Islet of Langerhans (tissue), 1 donor: ENCODE data around the gene TLN1.

Experiments
- FAIRE-seq: peaks from one replicate; lab custom pipeline; 2011; peaks lifted over from hg19 to GRCh38; lab: Jason Lieb, UNC

Gene TLN1

GRCh38 chr9:35732185-35732799 lies at the start of gene TLN1, which contains the start of gene CREB3:
TSS of gene TLN1 (minus strand) at chr9:35732195. CDS start at chr9:35725694, 6,501 bp downstream.
TSS of gene CREB3 (plus strand) at chr9:35732666. CDS start at chr9:35732773, 107 bp downstream.
- FAIRE-seq: no peak

GRCh38 chr9:35781066-35781465 lies 49.1 kb upstream of the TLN1 start:
- FAIRE-seq: no peak

DNA sequence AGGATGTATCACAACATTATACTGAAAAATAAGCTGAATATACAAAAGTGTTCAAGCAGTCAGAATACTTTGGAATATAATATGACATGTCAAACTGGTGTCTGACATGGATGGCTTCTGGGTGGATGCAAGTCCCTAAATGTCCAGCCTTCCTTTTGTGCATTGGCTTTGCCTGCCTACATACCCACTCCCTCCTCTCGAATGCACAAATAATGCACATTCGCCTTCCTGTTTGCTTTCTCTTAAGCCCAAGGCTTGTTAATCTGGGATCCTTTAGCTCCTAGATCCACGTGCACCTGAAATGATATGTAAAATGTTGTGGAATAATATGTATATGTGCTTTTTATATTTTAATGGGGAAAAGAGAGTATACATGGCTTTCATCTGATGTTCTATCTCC lies 46.5 kb upstream of the TLN1 start:
- no peak for FAIRE-seq

DNA sequence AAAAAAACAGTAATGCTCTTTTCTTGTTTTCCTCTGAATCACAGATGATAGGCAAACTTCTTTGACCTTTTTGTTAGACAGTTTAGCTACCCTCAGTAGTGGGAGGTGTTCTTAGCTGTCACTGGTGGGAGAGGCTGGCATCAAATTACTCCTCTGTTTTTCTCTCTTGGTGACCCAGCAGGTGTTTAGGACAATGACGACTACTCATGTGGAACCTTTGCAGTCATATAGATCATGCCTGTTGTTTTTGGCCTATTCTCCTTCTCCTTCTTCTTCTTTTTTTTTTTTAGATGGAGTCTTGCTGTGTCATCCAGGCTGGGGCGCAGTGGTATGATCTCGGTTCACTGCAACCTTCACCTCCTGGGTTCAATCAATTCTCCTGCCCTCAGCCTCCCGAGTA lies 44.0 kb upstream of the TLN1 start:
- FAIRE-seq: no peak

DNA sequence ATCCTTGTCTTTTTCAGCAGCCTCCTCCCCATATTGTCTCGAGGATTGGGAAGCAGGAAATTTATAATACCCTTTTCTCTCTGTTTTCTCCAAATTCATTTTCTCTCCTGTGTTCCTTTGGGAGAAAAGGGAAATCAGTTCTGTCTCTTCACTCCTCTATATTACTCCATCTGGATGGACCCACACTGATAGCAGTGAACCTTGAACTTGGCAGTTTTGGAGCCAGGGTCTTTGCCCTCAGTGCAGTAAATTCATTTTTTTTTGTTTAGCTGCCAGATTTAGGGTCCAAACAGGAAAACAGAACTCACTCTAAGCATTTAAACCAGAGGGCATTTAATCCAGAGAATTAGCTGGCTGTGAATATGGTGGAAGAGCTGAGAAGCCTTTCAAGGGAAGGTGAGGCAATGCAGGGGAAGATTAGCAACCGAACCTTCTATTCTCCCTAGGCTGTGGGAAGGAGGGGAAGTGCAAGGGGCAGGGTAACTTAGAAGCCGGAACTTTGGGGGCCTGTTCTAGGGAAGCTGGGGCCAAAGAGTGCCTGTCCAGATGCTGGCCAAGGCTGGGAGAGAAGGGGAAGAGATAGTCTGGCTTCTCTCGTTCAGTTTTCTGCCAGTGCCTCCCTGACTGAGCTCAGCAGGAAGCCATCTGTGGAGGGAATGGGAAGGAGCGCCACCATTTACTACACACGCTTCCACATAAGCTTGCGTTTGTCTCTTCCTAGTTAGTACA lies 43.1 kb upstream of the TLN1 start:
- no peak for FAIRE-seq

DNA sequence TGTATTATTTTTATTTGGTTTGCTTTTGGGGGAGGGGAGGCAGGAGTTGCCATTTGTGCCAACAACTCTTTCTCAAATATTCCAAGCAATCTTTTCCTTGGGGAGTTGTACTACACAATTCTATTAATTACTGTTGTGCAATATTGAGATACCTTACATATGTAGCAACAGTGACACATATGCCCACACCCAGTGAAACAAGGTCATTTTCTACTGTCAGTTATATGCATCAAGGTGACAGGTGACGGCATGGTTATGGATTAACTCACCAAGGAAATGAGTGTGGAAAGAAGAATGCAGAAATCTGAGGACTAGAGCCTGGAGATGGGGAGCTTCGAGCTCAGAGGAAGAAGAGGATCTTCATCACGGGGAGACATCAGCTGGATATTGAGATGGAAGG lies 39.9 kb upstream of the TLN1 start:
- no peak for FAIRE-seq

- peak; percentile 73 for FAIRE-seq
These were observed 39.5 kb upstream of the TLN1 start for GRCh38 chr9:35771534-35771933.

DNA sequence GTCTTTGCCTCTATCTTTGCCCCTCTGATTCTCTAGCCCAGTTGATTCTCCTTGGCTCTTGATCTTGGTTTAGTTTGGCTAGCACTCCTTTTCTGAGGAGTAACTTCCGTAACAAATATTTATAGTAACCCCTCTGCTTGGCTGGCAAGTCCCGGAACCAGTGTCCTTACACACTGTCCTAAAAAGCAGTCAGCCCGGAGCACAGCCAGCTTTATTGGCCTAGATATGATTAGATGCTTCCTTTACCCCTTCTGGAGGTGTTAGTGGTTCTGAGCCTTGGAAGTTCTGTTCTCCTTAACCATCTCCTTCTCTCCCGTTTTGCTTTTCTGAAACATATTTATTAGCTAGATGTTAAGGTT lies 39.1 kb upstream of the TLN1 start:
- no peak for FAIRE-seq

DNA sequence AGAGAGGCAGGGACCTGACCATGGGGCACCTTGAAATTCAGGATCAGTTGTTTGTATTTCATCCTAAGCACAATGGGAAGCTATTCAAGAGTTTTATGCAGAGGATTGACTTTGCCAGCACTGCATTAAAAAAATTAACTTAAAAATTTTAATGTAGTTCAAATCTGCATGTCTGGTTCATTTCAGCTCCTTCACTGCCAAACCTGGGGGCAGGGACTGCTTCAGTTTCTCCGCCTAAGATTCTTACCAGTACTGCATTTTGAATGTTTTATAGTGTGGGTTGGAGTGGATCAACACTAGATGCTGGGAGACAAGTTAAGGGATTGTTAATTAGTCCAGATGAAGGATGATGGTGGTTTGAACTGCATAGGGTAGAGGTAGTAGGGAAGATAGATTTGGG lies 37.8 kb upstream of the TLN1 start:
- FAIRE-seq: no peak

DNA sequence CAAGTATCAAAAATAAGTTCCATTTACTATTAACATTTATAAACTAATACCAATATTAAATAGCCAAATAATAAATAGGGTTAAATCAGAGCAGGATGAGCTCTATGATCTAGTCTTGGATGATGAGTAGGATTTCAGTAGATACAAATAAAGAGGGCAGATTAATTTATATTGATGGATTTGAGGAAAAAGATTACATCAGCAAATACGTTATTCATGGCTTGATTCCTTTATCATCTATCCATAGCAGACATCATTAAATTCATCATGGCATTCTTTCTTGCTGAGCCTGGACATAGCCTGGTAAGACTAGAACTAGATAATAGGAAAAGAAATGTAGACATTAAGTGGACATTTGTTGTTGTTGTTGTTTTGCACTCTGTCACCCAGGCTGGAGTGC lies 35.5 kb upstream of the TLN1 start:
- no peak for FAIRE-seq

GRCh38 chr9:35766997-35767396 lies 35.0 kb upstream of the TLN1 start:
- no peak for FAIRE-seq

DNA sequence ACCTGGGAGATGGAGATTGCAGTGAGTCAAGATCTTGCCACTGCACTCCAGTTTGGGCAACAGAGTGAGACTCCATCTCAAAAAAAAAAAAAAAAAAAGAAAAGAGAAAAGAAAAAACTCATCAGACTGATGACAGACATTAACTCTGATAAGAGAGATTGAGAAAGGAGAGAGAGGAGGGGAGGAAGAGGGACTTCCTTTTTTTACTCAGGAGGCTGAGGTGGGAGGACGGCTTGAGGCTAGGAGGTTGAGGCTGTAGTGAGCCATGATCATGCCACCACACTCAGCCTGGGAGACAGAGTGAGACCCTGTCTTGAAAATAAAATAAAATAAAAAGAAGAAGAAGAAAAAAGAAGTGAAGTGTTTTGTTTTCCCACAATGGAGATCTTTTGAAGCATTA lies 31.8 kb upstream of the TLN1 start:
- FAIRE-seq: no peak

- FAIRE-seq: peak; percentile 45
These were observed 31.2 kb upstream of the TLN1 start for GRCh38 chr9:35763181-35763580.

- FAIRE-seq: peak; percentile 60
These were observed 28.7 kb upstream of the TLN1 start for GRCh38 chr9:35760651-35761050.

DNA sequence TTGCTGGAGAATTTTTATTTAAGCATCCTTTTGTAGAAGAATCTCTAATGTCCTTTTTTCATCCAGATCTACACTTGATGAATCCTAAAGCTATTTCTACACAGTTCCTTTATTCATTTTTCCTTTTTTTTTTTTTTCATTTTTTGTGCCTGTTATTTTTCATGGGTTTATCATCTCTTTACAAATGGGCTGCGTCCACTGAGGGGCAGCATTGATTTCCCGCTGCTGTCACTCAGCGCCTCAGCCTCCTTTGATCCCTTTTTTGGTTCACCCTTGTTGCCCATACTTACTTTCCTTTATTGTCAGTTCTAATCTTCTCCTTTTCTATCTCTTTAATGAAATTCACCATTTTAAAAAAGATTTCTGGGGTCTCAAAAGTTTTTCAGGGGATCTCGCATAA lies 27.8 kb upstream of the TLN1 start:
- no peak for FAIRE-seq

- FAIRE-seq: no peak
These were observed 26.6 kb upstream of the TLN1 start for GRCh38 chr9:35758475-35759050.

GRCh38 chr9:35757892-35758275 lies 25.9 kb upstream of the TLN1 start:
- FAIRE-seq: no peak

DNA sequence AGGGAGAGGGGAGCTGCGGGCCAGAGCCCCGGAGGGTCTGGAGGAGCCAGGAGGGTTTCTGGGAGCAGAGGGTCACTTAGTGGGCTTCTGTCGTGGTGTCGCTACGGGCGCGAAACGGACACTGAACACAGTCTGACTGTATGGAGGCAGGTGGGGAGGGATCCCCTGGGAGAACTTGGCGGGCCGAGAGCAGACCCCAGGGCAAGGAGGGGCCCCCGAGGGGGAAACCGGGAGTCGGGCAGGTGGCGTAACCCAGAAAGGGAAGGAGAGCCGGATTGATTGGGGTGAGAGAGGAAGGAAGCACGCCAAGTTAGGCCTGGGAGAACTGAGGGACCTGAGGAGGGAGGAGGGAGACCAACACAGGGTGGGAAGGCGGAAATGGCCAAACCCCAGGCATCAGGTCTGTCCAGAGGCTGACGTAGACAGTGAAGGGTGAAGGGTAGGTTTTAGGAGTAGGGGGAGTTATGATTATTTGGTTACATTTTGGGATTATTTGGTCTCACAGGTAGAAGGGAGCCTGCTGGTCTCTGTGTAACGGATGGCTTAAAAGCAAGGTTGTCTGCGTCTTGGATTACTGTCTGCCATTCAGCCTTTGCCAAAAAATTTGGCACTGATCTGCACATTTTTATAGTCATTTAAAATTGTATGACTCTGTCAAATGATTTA lies 25.4 kb upstream of the TLN1 start:
- peak; percentile 17 for FAIRE-seq

- no peak for FAIRE-seq
These were observed 24.6 kb upstream of the TLN1 start for GRCh38 chr9:35756275-35757225.

DNA sequence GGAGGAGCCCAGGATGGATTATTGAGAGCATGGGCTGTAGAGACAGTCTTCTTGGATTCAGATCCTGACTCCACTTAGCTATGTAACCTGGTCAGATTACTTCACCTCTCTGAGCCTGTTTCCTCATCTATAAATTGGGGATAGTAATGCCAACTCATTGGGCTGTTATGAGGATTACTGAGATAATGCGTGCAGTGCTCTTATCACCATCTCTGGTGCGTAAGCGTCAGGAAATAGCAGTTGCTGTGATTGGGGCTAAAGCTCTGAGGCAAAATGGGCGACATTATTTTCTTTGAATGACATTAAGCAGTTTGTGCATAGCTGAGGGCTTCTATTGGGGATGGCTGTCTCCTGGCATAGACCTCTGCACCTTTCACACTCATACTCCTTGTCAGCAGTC lies 23.1 kb upstream of the TLN1 start:
- no peak for FAIRE-seq

- no peak for FAIRE-seq
These were observed 22.3 kb upstream of the TLN1 start, which contains the start of gene MSMP for GRCh38 chr9:35754264-35754663. TSS of gene MSMP (minus strand) at chr9:35754276. CDS start at chr9:35754129, 147 bp downstream.

DNA sequence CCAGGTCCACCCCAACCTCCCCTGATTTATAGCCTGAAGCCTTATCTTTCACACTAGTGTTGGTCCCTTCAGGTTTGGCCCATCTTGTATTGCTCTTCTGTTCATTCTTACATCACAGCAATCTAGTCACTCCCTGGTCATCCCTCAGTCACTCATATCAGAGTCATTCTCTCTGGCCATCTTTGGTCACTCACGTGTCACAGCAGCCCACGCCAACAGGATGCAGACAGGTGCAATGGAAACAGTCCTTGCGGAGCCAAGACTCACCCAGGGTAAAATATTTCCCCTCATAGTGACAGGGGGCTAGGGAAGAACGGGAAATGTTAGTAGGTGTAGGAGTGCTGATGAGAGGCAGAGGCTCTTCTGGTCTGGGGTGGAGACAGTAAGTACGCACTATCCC lies 21.5 kb upstream of the TLN1 start:
- no peak for FAIRE-seq
